Measurements from ENCODE around the gene KLK12.

KLK12 gene, protein sequence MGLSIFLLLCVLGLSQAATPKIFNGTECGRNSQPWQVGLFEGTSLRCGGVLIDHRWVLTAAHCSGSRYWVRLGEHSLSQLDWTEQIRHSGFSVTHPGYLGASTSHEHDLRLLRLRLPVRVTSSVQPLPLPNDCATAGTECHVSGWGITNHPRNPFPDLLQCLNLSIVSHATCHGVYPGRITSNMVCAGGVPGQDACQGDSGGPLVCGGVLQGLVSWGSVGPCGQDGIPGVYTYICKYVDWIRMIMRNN

DNA sequence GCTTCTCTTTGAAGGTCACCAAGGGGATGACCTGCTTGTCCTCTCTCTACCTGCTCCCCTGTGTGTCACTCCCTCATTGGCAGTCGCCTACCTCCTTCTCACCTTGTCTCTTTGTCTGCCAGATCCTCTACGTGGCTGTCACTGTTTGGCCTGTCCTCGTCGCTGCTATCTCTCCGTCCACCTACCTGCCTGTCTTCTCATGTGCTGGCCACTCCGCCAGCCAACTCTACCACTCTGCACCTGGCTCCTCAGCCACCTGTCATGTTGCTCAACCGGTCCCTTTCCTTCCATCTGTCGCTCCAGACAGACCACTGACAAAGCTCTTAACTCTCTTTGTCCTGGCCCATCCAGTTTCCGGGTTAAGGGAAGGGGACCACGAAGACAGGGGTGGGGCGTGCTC is at the start of gene KLK12:
TSS of gene KLK12 (minus strand) at position 299 of the 400 bp plus-strand sequence. CDS start 381 bp downstream, outside the sequence.
- DNase-seq, result no peak

DNA sequence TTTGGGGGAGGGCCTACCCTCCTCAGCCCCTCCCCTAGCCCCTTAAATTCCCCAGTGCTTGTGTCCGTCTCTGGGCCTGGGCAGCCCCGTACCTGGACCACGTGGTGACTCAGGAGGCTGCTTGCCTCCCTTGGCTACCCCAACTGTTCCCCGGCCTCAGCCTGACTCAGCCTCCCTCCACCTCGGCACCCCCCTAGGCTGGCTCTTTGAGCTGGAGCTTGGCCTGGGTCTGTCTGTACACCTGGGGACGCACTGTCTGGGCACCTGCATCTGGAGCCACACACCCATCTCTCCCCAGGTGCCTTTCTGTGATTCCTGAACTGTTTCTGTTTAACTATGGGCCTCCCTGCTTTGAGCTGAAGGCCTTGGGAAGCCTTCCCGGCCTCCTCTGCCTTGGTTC is 49.7 kb upstream of the KLK12 start:
- no peak for DNase-seq

DNA sequence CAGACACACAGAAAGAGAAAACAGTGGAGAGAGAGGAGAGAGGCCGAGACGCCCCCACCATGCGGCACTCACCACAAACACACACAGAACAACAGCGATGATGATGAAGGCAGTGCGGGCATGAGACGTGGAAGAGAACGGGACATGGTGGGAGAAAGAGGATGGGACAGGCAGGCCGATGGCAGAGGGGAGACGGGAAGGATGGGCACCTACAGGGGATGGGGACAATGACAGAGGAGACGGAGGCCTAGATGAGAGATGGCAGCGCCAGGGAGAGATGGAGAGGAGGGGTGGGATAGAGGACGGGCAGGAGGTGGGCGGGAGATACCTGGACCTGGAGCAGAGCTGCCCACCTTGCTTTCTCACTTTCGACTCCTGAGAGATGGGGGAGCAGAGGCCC is 49.0 kb upstream of the KLK12 start:
- DNase-seq, result no peak

DNA sequence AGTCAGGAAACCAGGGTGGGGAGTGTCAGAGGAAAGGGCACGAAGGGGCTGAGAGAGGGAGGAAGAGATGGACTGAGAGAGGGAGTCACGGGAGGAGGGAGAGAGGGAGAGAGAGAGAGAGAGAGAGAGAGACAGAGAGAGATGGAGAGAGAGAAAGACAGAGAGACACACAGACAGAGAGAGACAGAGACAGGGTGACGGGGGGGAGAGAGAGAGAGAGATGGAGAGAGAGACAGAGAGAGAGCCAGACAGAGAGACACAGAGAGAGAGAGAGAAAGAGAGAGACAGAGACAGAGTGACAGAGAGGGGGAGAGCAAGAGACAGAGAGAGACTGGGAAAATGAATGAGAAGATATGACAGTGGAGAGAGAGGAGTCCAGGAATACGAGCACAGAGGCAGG is 48.4 kb upstream of the KLK12 start:
- no peak for DNase-seq

DNA sequence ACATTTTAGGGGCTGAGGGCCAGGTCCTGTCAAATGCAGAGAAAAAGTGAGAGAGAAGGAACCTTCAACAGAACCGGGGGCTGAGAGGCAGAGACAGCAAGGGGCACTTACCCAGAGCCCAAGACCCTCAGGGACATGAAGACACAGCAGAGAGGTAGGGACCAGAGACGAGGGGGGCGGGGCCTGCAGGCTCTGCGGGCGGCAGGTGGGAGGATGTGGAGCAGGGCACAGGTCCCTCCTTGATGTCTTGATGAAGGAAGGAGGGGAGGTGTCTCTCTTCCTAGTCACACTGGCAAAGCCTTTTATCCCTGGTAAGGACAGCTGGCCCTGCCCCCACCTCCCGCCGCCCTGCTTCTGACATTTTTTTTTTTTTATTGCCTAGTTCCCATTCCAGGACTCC is 47.8 kb upstream of the KLK12 start, which contains the start of gene KLK14:
TSS of gene KLK14 (minus strand) at position 277 of the 400 bp plus-strand sequence. CDS start at position 4, 273 bp downstream.
- DNase-seq, result no peak

DNA sequence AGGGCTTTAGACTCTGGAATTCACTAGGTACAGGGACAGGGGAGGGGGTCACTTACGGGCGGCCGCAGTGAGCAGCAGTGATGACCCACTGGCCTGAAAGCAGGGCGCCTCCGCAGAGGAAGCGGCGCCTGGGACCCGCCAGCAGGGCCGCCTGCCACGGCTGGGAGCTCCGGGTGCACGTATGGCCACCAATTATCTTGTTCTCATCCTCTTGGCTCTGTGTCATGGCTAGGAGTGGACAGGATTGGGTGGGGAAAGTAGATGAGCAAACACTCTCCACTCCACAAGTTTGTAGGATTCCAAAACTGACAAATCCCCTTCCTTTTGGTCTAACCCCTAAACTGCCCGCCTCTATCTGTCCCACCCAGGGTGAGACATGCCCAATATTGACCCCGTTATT is 46.7 kb upstream of the KLK12 start:
- no peak for DNase-seq

DNA sequence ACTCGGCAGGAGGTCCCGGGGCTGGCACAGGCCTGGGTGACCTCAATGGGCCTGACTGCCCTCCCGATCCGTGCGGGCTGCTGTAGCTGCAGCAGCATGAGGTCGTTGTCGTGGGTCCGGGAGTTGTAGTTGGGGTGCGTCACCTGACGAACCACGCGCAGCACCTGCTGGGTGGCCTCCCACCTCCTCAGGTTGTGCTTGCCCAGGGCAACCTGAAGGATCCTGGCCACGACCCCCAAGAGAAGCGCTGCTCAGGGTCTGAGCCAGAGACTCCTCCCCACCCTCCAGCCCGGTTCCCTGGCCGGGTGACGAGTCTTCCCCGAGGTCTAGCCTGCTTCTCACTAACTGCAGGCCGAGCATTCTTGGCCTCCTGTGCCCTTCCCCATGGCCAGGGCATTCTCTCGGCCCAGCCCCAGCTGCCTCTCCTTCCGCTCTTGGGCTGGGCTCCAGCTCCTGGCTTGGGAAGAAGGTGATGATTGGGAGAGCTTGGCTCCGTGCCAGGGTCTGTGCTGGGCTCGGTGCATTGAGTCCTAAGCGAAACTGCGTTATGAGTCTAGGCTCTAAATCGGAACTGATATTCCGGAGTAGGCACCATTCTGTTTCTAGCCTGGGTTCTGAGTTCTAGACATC is 44.8 kb upstream of the KLK12 start:
- no peak for DNase-seq

DNA sequence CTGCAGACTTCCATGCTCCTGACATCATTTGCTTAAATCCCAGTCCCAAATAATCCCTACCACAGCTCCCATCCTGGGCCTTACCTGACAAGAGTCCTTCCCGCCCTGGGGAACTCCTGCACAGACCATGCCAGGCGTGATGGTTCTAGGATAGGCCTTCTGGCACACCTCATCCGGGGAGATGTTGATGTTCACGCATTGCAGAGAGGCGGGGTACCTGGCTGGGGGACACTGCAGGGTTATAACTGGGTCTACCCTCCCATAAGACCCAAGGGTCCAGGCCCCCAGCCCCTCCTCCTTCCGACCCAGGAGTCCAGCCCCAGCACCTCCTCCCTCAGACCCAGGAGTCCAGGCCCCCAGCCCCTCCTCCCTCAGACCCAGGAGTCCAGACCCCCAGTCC is 43.9 kb upstream of the KLK12 start:
- DNase-seq, result no peak

DNA sequence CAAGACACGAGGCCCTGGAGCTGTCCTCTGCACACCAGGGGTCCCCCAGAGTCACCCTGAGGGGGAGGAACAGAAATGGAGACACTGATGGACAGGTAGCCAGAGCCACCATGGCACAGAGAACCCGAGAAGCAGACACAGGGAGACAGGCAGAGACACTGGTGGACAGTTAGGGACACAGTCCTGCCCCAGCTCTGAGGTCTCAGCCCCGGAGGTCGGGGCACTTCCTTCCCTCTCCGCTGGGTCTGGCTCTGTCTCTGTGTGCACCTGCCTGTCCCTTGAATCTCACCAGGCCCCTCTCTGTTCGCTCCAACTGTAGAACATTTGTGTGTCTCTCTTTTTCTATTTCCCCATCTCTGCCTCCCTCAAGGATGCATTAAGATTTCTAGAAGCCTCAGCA is 43.3 kb upstream of the KLK12 start:
- no peak for DNase-seq

DNA sequence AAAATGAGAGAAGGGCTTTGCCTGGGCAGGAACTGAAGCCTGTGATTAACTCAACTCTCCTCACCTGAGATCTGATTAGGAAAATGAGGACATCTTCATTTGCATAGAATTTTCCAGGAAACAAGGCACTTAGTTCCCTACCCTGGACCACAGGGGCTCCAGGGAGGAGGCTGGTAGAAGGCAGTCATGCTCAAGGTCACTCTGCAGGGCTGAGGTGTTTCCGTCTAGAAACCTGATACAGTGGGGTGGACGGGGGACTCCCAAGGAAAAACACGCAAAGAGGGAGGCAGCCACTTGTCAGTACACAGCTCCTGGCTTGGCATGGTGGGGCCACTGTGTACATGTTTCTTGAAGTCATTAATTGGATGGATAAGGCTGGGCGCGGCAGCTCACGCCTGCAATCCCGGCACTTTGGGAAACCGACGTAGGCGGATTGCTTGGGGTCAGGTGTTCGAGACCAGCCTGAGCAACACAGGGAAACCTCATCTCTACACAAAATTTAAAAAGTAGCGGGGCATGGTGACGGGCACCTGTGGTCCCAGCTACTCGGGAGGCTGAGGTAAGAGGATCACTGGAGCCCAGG is 41.9 kb upstream of the KLK12 start:
- DNase-seq, result no peak

DNA sequence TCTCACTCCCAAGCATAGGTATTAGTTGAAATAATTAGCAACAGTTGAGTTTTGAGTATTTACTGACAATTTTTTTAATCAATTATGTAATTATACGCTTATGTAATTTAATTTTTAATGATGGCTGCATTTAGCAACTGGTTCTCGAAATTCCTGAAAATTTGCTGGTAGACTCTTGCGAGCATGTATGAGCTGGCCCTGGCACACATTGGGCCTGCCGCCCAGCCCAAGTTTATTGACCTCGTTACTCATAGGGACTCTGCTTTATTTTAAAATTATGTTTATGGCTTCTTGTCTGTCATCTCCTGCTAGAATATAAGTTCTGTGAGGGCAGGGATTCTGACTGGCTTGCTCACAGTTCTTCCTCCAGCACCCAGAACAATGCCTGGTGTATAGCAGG is 41.2 kb upstream of the KLK12 start:
- no peak for DNase-seq

DNA sequence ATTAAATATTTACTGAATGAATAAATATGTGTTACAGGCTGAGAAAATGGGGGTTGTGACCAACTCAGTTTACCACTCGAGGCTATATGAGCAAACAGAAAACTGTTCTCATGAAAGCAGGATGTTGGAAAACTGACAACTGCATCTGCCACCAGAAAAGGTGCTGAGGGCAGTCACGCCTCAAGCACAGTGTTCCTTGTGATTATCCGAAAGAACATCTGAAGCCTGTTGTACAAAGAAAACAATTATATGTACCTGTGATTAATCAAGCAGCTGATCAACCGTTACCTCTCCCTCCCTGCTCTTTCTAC is 36.2 kb upstream of the KLK12 start:
- peak; percentile 60 for DNase-seq

DNA sequence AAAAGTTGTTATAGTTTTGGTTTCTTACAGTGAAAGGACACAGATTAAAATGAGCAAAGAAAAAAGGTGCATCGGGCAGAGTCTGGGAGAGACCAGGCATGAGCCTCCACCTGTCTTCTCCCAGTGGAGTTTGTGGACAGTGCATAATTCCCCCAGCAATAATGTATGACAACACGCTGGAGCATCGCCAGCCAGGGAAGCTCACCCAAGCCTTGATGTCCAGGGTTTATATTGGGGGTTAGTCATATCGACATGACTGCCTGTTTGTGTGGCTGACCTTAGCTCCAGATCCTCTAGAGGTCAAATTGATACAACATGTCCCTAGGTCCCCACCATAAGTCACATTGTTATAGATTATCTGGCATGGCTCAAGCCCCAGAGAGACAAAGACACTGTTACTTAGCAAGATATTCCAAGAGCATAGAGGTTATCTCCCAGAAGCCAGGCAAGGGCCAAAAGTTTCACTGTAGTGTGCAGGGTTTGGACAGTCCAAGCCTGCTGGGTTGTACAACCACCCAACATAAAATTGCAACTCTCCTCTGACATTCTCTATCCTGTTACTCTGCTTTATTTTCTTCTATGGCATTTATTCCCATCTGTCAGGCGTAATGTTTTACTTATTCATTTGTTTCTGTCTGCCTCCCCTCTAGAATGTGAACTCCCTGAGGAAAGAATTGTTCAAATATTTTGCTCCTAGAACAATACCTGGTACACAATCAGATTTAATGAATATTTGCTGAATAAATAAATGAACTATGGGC is 35.7 kb upstream of the KLK12 start:
- peak; percentile 13 for DNase-seq

DNA sequence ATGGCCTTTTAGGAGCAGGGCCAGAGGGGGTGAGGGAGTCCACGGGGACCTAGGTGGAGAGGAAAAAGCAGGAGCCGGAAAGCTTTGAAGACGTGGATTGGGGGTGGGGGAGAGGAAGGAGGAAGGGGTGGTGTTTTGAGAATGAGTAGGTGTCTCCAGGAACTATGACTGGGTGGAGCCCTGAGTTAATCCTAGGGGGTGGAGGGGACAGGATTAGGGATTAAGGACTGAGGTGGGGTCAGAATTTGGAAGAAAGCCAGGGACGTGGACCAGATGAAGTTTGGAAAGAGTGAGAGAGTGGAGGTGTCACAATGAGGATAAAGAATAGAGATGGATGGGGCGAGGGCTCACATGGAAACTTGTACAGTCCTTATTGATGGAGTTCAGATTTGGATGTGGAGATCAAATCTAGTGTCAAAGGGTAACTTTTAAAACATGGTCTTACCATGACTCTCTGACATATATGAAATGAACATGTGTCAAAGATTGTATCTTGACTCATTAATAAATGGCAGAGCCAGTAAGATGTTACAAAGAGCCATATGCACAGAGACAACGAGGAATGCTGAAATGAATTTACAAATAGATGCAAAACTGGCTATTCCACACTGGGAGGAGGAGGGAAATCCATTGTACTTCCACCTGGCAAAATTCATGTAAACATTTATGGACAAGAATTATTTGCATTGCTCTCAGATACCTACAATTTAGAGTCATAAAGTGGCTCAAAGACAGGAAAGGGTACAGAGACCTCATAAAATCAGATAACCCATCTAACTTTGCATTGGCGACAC is 31.8 kb upstream of the KLK12 start:
- DNase-seq, result no peak

DNA sequence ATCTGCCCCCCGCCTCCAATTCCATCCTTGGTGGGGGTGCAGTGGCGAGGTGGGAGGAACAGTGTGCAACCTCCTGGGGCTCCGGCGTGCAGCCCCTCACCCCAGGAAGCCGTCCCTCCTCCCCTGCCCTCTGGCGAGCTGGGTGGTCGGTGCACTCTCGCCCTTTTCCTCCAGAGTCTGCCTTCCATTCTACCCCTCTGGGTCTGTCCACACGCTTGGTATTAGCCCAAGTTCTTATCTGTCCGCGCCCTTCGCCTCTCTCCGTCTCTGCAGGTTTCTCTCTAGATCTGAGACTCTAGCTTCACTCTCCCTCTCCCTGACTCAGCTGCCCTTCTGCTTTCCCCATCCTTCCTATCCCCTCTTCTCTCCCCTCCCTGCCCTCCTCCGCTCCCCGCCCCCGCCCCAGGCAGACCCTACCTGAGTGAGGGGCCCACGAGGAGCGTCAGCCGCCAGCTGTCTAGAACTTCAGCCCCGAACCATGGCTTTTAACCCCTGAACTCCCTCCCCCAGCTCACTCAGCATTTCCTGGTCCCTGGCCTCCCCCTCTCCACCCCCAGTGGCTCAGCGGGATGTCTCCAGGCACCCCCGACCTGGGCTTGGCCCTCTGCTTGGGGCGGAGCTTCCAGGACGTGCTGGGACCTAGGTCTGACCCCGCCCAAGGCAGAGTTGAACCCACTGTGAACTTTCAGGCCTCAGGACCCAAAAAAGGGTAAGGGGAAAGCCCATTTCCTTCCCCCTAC is 30.6 kb upstream of the KLK12 start:
- DNase-seq, result no peak

DNA sequence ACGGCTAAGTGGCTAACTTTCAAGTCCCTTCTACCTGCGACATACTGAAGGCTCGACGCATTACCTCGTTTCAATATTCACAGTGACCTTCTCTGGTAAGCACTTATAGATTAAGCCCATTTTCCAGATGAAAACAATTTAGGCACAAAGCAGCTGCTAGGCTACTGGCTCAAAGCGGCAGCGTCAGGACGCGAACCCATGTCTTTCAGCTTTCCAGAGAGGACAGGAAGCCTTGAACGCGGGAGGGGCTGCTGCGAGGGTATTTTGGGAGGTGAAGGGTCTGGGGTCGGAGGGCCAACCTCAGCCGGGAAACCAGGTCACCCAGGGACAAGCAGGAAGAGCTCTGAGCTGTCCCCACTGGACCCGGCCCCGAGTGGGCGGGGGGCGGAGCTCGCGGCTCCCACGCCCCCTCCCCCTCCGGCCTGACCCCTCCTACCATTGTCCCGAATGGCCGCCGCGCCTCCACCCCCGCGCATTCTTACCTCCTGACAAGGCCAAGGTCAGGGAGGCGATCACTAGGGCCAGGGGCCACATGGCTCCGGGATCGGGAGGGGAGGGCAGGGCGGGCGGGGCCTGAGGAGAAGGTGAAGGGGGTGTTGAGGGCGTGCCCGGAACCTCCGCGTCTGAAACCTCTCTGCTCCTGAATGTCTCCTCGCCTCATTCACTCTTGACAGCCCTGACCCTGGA is 29.9 kb upstream of the KLK12 start, which contains the start of gene KLK13:
TSS of gene KLK13 (minus strand) at position 559 of the 687 bp plus-strand sequence. CDS start at position 534, 25 bp downstream.
- DNase-seq, result no peak

DNA sequence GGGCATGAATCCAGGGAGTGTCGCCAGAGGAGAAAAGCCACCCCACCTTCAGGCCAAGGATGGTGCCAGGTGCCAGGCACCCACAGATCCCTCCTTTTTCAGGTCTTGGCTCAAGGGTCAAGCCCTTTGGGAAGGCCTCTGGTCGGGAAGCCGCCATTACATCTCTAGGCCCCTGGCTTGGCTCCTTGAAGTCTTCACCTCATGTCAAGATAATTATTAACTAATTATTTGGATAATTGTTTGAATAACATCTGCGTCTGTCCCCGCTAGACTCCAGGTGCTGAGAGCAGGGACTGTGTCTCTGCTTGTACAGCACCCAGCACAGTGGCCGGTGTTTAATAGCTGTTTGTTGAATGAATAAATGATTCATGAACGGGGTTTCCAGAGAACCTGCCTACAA is 28.9 kb upstream of the KLK12 start:
- no peak for DNase-seq

DNA sequence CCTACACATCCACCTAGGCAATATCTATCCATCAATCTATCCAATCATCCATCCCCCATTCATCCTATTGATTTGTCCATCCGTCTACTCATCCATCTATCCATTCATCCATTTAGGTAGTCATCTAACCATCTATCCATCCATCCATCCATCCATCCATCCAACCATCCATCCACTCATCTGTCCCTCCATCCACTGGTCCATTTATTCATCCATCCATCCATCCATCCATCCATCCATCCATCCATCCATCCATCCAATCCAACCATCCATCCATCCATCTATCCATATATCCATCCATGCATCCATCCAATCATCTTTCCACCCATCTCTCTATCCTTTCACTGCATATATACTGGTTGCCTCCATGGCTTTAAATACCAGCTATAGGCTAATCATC is 26.2 kb upstream of the KLK12 start:
- DNase-seq, result no peak

DNA sequence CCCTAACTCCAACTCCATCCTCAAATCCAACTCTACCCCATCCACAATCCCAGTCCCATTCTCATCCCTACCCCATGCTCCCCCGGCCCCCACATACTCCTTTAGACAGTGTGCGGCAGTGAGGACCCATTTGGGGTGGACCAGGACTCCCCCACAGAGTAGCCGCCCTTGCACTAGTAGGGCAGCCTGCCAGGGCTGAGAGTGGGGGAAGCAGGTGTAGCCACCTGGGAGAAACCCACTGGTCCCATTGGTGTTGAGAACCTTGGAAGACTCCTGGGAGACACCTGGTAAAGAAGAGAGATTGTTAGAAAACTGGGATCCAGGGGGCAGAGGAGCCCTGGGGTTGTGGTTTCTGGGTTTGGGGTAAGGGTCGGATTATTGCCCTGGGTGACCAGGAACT is 25.5 kb upstream of the KLK12 start:
- DNase-seq, result no peak

DNA sequence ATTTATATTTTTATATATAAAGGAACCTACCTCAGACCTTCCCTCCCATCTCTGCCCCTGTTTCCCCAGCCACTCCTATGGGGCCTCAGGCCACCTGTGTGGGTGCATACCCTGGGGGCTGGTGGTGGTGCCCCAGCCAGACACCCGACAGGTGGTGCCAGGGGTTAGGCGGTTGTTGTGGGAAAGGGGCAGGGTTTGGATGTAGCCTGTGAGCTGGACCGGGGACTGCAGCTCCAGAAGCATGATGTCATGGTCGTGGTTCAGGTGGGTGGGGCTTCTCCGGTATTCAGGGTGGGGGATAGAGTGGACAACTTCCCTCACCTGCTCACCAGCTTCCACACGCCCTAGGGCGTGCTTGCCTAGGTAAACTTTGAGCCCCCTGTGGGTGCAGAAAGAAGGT is 24.9 kb upstream of the KLK12 start:
- no peak for DNase-seq

DNA sequence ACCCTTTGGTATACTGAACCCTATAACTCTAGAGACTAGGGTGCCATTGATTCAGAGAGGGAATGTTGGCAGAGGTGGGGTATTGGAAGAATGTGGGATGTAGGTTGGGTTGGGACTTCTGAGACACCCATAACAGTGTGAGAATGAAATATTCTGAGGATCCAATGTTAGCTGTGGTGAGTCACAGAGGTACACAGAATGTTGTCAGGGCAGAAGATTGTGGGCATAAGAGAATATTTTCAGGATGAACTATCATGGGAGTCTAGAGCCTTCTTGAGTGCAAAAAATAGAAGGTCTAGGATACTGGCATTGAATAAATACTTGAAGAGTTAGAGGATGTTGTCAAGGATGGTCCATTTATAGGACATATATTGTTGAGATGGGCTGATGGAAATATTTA is 21.1 kb upstream of the KLK12 start:
- no peak for DNase-seq

DNA sequence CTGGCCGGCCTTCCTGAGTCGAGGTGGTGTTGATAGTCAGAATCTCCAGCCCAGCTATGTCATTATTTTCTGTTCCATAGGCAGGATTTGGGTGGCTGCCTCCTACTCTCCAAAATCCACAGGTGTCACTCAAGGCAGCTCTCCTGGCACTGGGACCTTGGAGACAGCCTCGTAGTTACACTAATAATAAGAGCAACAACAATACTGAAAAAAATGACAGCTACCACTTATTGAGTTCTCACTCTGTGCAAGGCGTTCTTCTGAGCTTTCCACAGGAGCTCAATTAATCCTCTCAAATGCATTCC is 12.2 kb upstream of the KLK12 start:
- DNase-seq, result no peak

All from COR-L47 (cell line).